Kidney (tissue), 14 donors: ENCODE data around the gene SUPT6H. TPM values are rescaled to one million over a fixed set of nuclear protein-coding genes. Genes with fewer than 3 reads are reported as not detected.

Source experiments
- DNase-seq, 5 donors: peaks; one replicate each; pipeline ENCODE4 v3.0.0-alpha.2; 2013 to 2020
- FAIRE-seq: peaks from 2 replicates; lab custom pipeline; 2012; peaks lifted over from hg19 to GRCh38; lab: Jason Lieb, UNC
- H3K27ac ChIP-seq, 2 donors: one replicate each; pipeline ENCODE4 v1.7.0; 2013; ENCODE audit warnings: low read depth in 2 of 2, low read length in 2 of 2, inconsistent platforms in 1 of 2
- H3K27me3 ChIP-seq: one replicate; pipeline ENCODE4 v1.7.1; 2013; ENCODE audit warnings: low read length, inconsistent platforms; ENCODE audit not compliant: control insufficient read depth, insufficient read depth
- H3K36me3 ChIP-seq, 3 donors: one replicate each; pipeline versions ENCODE4 v1.7.0 to v1.7.1; 2013; ENCODE audit warnings: low read length in 3 of 3, control low read depth in 1 of 3, inconsistent platforms in 1 of 3; ENCODE audit not compliant: insufficient read depth in 3 of 3, control insufficient read depth in 2 of 3
- H3K4me1 ChIP-seq, 3 donors: one replicate each; pipeline versions ENCODE4 v1.7.0 to v1.7.1; 2013; ENCODE audit warnings: low read length in 3 of 3, inconsistent platforms in 1 of 3, low read depth in 1 of 3; ENCODE audit not compliant: control insufficient read depth in 2 of 3, insufficient read depth in 2 of 3
- H3K4me3 ChIP-seq, 3 donors: one replicate each; pipeline versions ENCODE4 v1.7.0 to v1.8.1; 2013; ENCODE audit warnings: low read length in 3 of 3, control low read depth in 1 of 3, inconsistent platforms in 1 of 3
- H3K9ac ChIP-seq, 3 donors: one replicate each; pipeline versions ENCODE4 v1.7.0 to v1.7.1; 2013; ENCODE audit warnings: low read length in 3 of 3, control low read depth in 1 of 3, inconsistent platforms in 1 of 3
- H3K9me3 ChIP-seq, 3 donors: one replicate each; pipeline versions ENCODE4 v1.7.0 to v1.7.1; 2013; ENCODE audit warnings: low read length in 3 of 3, control low read depth in 1 of 3, inconsistent platforms in 1 of 3; ENCODE audit not compliant: control insufficient read depth in 2 of 3, insufficient read depth in 1 of 3
- intact Hi-C: fragments of 100-400 bp; cut with DNase I; formaldehyde crosslinking; loops from one replicate; pipeline ENCODE4 v1.11.1; 2022
- polyA plus RNA-seq: library from polyadenylated mRNA; stranded (reverse); fragments of 350-450 nt; fragmentation: Illumina TruSeq; extraction: RNeasy Lipid Tissue Mini Kit (QIAGEN cat#74804); gene quantifications from one replicate; pipeline ENCODE4 v1.2.3, GENCODE V29; 2014; ENCODE audit warnings: low read depth, low replicate concordance; ENCODE audit not compliant: insufficient read depth
- total RNA-seq: library from RNA; stranded (reverse); fragmentation: NEBNext Ultra II Directional; extraction: Animal tissue kit (Norgen Biotek cat#: 25700); gene quantifications from one replicate; pipeline ENCODE4 v1.2.1, GENCODE V29; 2021
- TF ChIP-seq, protein P1 (sequence below): IDR thresholded peaks from 3 replicates; pipeline ENCODE4 v1.5.1; 2012; ENCODE audit warnings: mild to moderate bottlenecking, moderate library complexity, borderline replicate concordance; ENCODE audit not compliant: insufficient read depth; ENCODE audit errors: extremely low read depth
- donor health status: control.
- donor health status: control.
- donor health status: control.
- donor health status: control.
- donor health status: control.
- donor health status: DM: yes; HTN: yes; CAD: no.
- donor health status: Normal renal cell carcinoma (clear cell type).

Gene SUPT6H
- total and polyA plus RNA-seq, 2 donors from 2014 or later = 21.4 to 61.5 TPM

DNA sequence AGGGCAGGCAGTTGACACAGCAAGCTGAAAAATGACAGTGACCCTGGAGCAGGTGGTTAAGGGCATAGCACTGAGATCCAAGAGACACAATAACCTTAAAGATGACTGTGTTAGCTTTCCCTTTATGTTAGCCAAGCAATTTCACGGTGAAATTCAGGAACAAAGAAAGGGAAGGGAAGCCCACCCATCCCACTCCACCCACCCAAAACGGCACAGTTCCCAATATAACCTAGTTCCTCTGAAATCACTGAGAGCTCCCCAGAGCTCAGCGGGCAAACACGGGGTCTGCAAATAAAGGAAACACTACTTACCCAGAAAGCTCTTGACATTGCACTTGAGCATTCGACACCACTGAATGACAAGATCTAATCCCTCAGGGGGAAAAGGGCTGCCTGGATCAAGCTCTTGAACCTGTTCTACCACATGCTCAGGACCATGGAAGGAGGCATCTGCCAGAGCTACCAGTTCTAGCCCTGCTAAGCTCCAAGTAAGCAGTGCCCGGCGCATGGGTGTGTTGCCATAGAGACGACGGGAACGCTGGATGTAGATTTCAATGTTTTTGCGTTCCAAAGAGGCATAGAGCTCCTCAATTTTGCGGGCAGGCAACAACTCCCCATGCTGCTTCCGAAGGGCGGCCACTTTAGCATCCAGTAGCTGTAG, 27.7 kb upstream of the SUPT6H start:
- Histone ChIP-seq H3K4me1 (no peaks in the 10 kb centered on the region), H3K9ac (no peak overlapping the region), H3K4me3 (no peak overlapping the region), H3K9me3 (no peaks in the 10 kb centered on the region), H3K27ac (no peak overlapping the region), H3K27me3 (no peaks in the 10 kb centered on the region), H3K36me3 (peaks cover 20 to 81% (median 71%) of the 10 kb centered on the region in 3 donors)
- intact Hi-C loops = no loop called here
- DNase-seq (no peak), FAIRE-seq (no peak)
- TF ChIP-seq, protein P1, sequence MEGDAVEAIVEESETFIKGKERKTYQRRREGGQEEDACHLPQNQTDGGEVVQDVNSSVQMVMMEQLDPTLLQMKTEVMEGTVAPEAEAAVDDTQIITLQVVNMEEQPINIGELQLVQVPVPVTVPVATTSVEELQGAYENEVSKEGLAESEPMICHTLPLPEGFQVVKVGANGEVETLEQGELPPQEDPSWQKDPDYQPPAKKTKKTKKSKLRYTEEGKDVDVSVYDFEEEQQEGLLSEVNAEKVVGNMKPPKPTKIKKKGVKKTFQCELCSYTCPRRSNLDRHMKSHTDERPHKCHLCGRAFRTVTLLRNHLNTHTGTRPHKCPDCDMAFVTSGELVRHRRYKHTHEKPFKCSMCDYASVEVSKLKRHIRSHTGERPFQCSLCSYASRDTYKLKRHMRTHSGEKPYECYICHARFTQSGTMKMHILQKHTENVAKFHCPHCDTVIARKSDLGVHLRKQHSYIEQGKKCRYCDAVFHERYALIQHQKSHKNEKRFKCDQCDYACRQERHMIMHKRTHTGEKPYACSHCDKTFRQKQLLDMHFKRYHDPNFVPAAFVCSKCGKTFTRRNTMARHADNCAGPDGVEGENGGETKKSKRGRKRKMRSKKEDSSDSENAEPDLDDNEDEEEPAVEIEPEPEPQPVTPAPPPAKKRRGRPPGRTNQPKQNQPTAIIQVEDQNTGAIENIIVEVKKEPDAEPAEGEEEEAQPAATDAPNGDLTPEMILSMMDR = no peak

DNA sequence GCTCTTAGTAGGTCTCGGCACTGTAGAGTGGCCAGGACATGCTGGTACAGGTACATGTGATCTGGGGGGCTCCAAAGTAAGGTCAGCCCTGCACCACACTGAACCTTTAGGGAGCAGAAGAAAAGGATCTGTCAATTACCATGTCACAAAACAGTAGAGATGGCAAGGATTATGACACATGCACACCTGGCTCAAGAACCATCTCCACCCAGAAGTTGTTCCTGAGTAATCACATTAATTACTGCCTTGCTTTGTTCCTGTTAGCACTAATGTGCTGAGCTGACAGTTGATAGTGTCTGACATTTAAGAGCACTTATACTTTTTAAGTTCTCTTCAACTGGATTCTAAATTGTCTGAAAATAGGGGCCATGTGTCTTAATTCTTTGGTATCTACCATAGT, 26.5 kb upstream of the SUPT6H start:
- Histone ChIP-seq H3K9me3 (no peaks in the 10 kb centered on the region), H3K4me3 (no peak overlapping the region), H3K9ac (no peak overlapping the region), H3K36me3 (peaks cover 21 to 89% (median 75%) of the 10 kb centered on the region in 3 donors), H3K4me1 (no peaks in the 10 kb centered on the region), H3K27me3 (no peaks in the 10 kb centered on the region), H3K27ac (no peak overlapping the region)
- FAIRE-seq (no peak), DNase-seq (no peak)
- TF ChIP-seq, protein P1 = no peak
- intact Hi-C loops = no loop called here

DNA sequence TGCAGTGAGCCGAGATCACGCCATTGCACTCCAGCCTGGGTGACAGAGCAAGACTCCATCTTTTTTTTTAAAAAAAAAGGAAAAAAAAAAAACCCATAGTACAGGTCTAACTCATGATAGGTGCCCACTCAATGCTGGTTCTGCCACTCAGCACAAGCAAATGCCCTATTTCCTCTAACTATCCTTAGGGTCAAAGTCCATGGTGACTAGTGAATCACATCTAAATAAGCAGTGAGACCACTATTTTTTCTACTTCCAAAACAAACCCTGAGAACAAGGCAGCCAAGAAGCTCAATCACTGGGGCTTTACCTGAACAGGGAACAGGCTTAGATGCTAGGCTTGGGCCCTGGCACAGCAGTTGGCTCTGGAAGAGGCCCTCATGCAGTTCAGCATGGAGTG, 20.4 kb upstream of the SUPT6H start:
- Histone ChIP-seq H3K9ac (no peak overlapping the region), H3K27ac (peak overlapping the region in 1 of 2 donors; percentile 29), H3K9me3 (no peaks in the 10 kb centered on the region), H3K27me3 (no peaks in the 10 kb centered on the region), H3K4me3 (no peak overlapping the region), H3K36me3 (peaks cover 22 to 53% (median 51%) of the 10 kb centered on the region in 3 donors), H3K4me1 (peaks cover 0 to 25% (median 22%) of the 10 kb centered on the region in 3 donors)
- intact Hi-C loops = no loop called here
- DNase-seq (no peak), FAIRE-seq (no peak)
- TF ChIP-seq, protein P1 = no peak
